Stimulated activated CD4-positive, alpha-beta T cell treated with anti-CD3 and anti-CD28 coated beads, Interleukin-4, amount 100 ng/mL, for 48 hours (primary cell): ENCODE data around the gene SEL1L2.
"Not testable (repeated sequence)": the region's sequence is repeated elsewhere in the genome, so short reads cannot be mapped to it uniquely, and the experiment has no call there.

Experiments used
- DNase-seq, 2 donors: peaks; one replicate each; pipeline ENCODE4 v3.0.0-alpha.2; 2020; ENCODE audit warnings: low read depth in 2 of 2

The SEL1L2 gene, protein sequence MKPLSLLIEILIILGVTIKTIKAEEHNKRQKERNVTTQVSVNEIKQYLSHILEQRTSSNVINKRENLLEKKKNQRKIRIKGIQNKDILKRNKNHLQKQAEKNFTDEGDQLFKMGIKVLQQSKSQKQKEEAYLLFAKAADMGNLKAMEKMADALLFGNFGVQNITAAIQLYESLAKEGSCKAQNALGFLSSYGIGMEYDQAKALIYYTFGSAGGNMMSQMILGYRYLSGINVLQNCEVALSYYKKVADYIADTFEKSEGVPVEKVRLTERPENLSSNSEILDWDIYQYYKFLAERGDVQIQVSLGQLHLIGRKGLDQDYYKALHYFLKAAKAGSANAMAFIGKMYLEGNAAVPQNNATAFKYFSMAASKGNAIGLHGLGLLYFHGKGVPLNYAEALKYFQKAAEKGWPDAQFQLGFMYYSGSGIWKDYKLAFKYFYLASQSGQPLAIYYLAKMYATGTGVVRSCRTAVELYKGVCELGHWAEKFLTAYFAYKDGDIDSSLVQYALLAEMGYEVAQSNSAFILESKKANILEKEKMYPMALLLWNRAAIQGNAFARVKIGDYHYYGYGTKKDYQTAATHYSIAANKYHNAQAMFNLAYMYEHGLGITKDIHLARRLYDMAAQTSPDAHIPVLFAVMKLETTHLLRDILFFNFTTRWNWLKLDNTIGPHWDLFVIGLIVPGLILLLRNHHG

DNA sequence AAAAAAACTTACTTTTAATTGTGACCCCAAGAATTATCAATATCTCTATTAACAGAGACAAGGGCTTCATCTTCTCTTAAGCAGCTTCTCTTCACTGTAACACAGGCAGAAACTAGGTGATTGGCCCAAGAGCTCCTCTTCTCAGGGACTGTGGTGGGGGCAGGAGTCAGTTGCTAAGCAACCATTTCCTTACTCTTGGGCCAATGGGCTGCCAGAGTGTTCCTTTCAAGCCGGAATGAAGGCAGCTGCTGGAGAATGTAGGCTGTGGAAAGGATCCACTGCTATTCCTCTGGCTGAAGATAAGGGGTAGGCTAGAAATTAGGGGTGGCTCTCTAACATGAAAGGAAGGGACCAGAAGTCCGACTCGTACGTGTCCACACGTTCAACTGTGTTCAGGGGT lies at the start of gene SEL1L2:
TSS of gene SEL1L2 (minus strand) at position 150 of the 400 bp plus-strand sequence. CDS start at position 70, 80 bp downstream.
- DNase-seq, result no peak

DNA sequence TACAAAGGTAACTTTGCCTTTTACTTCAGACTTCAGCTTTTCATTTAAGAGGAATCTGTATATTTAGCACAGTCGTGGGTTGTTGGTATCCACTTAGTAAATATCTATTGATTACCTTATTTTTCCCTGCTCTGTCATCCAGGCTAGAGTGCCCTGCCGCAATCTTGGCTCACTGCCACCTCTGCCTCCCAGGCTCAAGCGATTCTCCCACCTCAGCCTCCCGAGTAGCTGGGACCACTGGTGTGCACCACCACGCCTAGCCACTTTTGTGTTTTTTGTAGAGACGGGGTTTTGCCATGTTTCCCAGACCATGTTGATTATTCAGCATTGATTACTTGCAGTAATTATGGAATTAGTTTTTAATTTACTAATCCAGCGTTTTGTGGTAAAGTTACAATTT lies 46.2 kb upstream of the SEL1L2 start:
- DNase-seq, result no peak

DNA sequence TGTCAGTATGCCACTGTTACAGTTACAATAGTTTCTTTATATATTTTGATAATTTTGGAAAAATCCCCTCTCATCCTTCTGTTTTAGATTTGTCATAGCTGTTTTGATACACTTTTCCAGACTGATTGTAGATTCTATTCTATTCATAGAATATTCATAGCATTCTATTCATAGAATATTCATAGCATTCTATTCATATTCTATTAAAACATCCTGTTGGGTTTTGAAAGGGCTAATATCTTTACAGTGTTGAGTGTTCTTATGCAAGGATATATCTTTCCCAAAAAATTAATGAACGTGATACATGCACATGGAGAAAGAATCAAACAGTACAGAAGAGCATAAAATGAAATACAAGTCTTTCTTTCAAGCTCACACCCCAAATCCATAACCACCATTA lies 42.9 kb upstream of the SEL1L2 start:
- no peak for DNase-seq

DNA sequence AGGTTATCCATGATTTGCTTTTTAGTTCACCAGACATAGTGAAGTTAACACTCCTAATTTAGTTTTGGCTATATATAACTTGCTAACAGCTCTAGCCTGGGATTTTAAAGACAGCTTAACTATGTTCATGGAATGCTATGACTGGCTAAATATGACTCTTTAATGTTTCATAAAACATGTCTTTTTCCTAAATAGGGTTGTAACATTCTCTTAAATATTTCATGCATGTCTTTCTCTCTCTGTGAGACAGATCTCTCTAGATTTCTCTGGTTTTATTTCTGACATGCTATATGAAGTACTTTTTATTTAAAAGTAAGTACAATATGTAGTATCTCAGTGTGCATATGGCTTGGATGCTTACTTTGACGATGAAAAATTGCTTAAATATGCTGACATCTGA lies 40.6 kb upstream of the SEL1L2 start:
- DNase-seq, result no peak

DNA sequence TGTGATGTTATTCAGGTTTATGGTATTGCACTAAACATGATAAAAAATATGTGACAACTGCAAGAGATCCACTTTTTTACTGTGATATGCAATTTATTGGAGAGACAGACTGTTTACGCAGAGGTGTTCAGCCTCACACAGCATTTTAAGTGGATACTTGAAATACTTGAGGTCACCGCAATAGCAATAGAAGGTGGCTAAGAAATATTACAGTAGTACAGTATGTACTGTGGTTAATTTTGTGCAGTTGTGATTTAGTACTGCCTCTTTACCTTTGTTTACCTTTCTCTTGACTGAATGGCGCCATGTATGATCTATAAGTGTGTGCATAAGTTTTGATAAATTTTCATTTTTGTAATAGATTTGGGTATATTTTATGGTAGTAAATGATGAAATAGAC lies 22.3 kb upstream of the SEL1L2 start:
- no peak for DNase-seq

DNA sequence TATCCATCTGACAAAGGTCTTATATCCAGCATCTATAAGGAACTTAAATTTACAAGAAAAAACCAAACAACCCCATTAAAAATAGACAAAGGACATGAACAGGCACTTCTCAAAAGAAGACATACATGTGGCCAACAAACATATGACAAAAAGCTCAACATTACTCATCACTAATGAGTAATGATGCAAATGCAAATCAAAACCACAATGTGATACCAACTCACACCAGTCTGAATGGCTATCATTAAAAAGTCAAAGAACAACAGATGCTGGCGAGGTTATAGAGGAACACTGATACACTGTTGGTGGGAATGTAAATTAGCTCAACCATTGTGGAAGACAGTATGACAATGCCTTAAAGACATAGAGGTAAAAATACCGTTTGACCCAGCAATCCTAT lies 18.8 kb upstream of the SEL1L2 start:
- DNase-seq, result no peak

DNA sequence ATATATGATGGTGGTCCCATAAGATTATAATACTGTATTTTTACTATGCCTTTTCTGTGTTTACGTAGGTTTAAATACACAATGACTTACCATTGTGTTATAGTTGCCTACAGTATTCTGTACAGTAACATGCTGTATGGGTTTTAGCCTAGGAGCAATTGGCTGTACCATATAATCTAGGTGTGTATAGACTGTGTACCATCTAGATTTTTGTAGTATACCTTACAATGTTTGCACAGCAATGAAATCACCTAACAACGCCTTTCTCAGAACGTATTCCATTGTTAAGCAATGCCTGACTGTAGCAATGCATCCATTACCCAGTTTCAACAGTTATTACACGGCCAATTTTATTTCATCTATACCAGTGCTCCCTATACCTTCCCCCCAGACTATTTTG lies 15.6 kb upstream of the SEL1L2 start:
- no peak for DNase-seq

DNA sequence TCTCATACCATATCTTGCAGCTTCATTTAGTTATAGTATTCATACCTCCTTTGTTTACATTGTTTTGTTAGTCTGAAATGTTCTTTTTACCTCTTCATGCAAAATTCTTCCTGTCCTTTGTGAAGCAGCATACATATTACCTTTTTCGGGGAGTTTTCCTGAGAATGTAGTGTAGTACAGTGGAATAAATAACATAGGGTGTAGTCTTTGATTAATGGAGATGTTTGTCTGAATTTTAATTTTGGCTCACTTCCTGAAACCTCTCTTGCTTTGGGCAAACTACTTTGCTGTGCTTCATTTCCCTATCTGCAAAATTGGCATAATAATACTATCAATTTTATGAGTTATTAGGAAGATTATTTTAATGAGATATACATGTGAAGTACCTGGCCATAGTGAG lies 10.5 kb upstream of the SEL1L2 start:
- no peak for DNase-seq

DNA sequence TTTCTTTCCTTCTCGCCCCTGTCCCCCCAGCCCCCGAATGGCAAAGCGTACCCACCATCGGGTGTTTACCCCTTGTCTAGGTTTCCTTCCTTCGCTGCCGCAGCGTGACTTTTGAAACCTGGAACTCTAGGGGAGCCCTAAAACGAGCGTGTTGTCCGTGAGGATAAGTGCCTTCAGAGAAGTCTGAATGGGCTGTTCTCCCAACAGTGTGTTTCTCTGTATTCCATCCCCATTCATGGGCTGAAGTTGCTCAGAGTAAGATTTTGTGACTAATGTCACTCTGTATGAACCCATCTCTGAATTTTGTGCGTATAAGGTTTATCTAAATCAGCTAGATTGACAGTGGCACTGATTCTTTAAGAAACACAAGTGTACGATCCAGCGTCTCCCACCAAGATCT lies 5.9 kb upstream of the SEL1L2 start:
- DNase-seq, result no peak

DNA sequence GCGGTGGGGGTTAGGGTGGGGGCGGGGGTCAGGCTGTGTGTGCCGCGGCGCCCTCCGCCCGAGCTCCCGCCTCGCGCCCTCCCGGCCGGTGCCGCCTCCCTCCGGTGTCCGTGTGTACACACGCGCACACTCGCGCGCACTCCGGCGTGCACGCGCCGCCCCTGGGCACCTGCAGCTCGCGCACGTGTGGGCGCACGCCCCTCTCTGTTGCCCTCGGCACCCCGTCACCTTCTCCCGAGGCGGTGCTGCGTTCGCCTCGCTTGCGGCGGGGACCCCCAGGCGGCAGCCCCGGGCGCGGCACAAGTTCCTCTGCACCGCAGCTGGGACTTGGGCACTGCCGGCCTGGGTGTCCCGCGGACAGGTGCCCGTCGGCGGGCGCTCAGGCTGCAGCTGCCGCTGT lies 5.4 kb upstream of the SEL1L2 start:
- DNase-seq, result no peak

DNA sequence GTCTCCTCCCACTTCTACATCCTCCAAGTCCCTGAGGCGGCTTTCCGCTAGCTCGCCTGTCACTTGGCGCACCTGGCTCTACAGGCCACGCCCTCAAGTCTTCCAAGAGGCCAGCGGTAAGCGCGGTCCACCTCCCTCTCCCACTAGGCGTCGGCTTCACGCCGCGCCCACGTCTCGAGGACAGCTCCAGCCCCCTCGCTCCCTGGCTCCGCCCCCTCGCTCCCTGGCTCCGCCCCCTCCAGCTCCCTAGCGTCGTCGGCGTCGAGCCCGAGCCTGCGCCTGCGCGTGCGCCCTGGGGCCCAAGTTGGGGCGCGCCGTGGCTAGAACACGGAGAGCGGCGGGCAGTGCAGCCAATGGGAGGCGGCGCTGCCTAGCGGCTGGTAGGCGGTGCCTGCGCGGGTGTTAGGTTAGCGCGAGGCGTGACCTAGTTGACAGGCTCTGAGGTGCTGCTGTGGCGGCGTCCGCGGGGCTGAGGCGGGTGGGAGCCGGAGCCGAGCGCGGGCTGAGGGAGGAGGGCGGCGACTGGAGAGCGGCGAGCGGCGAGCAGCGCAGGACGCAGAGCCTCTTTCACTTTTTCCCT lies 4.8 kb upstream of the SEL1L2 start, which contains the start of gene MACROD2:
TSS of gene MACROD2 (plus strand) at position 431 of the 580 bp plus-strand sequence.
- DNase-seq, result peak in 1 of 2 donors; percentile 51

DNA sequence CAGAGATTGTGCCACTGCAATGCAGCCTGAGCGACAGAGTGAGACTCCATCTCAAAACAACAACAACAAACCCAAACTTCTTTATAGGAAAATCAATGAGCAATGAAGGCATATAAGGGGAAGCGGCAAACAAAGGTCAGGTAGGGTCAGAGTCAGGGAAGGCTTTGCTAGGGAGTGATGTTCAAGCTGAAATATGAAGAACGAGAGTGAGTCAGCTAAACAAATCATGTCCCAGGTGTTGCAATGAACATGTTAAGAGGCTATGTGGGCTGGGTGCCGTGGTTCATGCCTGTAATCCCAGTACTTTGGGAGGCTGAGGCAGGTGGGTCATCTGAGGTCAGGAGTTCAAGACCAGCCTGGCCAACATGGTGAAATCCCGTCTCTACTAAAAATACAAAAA lies 1.5 kb upstream of the SEL1L2 start:
- DNase-seq, result not testable (repeated sequence)

DNA sequence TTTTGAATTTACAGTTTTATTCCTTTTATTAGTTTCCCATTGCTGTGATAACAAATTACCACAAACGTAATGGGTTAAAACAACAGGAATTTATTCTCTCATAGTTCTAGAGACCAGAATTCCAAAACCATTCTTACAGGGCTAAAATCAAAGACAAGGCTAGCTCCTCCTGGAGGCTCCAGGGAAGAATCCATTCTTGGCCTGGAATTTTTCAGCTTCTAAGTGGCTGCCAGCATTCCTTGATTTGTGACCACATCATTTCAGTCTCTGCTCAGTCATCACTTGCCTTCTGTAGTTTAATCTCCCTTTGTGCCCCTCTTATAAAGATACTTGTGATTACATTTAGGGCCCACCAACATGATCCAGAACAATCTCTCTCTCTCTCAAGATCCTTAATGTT lies 897 bp upstream of the SEL1L2 start:
- no peak for DNase-seq

DNA sequence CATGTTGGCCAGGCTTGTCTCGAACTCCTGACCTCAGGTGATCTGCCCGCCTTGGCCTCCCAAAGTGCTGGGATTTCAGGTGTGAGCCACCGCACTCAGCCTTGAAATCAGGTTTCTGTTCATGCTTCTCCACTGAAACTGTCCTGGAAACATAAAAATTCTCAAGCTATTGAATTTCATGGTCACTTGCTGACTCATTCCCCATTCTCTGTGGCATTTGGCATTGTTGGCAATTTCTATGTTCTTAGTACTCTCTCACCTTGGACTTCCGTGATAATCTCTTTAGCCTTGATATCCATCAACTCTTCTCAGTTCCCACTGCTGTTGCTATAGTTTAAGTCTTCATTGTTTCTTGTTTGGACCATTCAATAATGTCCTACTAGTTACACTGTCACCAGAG lies 6.2 kb downstream of the SEL1L2 start:
- DNase-seq, result no peak

DNA sequence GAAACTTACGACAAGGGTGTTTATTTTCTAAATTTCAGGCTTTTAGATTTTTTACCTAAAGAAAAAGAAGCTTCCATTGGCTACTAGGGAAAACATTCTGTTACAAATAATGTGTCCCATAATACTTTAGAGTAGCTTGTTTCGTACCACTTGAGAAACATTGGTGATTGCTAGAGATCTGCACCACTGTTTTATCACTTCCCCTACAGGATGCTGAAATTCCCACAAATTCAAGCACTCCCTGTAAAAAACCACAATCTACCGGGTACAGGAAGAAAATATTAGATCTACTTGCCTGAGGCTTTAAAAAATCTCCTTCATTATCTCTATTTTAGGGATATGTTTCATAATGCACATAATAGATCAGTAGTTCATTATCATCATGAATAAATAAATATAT lies 29.9 kb downstream of the SEL1L2 start:
- no peak for DNase-seq

DNA sequence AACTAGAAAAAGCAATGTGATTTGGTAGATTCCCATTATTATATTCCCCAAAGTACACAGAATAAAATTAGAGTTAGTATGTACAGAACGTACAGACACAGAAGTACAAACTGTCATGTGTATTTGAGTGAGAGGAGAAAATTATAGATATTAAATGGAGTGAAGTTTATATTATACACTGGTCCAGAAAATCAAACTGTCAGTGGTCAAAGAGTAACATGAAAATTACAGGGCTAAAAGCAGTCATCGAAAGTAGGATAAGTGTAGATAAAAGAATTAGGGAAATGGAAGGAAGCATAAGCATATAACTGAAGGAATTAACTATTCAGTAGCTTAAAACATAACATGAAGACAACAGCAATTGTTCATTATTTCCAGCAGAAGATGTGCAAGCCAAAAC lies 30.3 kb downstream of the SEL1L2 start:
- DNase-seq, result no peak

DNA sequence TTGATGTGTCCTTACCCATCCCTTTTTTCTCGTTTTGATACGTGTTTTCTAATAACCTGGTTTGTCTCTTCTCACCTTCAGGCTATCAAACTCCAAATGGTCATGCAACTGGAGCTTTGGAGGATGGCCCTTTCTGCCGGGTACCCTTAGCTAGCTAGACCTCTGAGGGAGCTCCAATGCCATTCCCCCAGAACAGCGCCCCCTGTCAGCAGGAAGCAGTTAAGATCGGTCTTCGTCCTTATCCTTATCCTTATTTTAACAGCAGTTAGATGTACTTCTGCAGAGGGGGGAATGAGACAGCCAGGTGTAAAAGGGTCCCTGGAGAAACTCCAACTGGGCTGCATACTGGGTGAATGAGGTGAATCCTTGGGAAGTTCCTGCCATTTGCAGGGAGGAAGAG lies 37.2 kb downstream of the SEL1L2 start:
- DNase-seq, result no peak

DNA sequence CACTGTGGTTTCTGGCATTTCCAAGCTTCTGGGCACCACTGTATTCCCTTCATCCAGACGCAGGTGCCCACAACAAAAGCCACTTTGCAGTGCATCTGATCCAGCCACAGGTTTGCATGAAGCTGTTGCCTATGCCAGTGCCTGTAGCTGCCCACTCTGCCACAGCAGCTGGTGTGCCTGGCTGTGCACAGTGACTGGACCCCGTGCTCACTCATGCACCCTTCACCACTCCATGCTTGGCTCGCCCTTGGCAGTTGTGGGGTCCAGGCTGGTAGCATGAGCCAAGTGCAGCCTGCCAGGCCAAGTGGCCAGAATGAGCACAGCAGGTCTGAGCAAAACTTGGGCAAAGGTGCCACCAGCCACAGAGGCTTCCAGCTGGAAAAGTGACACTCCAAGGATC lies 42.7 kb downstream of the SEL1L2 start:
- no peak for DNase-seq

DNA sequence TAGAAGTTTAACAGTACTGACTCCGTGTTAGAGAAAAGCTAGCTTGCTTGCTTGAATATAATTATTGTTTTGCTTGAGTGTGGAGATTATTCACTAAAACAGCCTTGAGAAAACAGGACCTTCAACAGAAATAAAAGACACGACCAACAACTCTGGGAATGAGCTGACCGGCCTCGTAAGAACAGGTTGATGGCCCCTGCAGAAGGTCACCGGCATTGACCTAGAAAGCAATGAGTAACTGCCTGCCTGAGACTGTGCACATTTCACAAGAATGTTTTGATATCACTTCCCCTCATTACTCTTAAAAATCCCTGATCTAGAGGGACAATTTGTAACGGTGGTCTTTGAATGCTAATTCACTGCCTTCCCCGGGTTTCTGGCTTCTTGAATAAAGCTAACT lies 49.4 kb downstream of the SEL1L2 start:
- DNase-seq, result no peak

DNA sequence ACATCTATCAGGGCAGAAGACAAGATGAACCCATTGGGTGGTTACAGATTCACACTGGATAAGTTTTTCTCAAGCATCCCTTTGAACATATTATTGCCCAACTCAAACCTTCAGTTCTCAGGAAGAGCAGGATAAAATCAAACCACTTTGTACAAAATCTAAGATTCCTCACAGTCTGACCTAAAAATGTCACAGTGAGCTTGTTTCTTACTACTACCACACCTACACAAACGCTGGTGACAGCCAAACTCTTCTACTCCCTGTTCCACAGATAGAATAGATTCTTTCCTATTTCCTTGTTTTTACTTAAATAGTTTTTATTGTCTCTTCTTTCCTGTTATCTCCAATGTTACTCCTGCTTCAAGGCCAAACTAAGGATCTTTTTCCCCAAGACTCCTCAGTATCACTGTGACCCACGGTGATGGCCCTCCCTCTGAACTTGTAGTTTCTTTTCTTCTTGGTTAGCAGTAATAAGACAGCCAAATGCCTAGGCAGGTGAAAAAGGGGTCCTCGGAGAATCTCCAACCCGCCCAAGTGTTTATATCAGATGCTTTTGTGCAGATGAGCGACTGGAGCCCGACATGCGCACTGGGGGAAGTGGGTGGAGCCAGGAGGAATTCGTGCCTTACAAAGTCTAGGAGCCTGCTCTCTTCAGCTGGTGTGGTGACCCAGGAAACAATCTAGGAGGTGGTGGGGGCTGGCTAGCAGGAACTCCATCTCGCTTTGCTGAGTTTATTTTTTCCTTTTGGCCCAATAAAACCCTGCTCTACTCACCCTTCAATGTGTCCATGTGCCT lies 53.4 kb downstream of the SEL1L2 start:
- DNase-seq, result no peak

DNA sequence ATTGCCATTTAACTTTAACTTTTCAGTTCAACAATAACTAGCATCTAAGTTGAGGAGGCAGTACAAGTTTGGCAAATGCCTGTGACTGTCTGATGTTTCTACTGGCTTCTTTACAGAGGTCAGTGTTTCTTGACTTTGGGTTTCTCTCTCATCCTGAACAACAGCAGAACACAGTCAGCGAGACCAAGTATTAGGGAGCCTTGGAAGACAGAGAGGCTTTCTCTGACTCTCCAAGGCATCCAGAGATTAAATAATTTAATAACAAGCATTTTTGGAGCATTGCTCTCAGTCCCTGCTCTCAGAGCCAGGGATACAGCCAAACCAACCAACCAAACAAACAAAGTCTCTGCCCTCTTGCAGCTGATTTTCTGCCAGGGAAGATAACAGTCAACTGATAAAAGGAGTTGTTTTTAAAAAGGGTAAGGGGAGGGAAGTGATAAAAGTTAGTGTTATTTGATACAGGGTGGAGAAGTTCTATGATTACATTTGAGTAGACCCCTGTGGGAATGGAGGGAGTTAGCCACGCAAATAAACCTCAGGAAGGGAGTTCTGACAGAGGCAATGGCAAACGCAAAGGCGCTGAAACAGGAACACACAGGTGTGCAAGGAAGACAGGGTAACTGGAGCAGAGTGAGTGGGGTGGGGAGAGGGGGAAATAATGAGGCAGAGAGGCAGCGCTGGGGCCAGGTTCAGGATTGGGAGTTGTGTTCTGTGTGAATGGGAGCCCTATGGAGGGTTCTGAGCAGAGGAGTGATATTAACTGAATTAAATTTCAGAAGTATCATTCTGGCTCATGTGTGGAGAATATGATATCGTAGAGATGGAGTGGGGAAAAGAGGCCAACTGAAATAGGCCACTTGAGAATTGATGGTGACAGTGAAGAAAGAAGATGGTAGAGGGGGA lies 55.2 kb downstream of the SEL1L2 start:
- DNase-seq, result no peak
